Endothelial cell (in vitro differentiated cells): ENCODE results near the gene CBARP. TPM values are rescaled to one million over a fixed set of nuclear protein-coding genes. Genes with fewer than 3 reads are reported as not detected.
A peak's percentile ranks its signal among the peaks of the same experiment; 100 is the strongest.

ENCODE experiments used
- DNase-seq: peaks from one replicate; pipeline ENCODE4 v3.0.0; 2021; ENCODE audit warnings: low spot score
- H3K27ac Mint-ChIP-seq: one replicate; pipeline ENCODE4 v1.8.0; 2021; ENCODE audit warnings: mixed read lengths, inconsistent platforms; ENCODE audit not compliant: unreplicated experiment
- H3K27me3 Mint-ChIP-seq: one replicate; pipeline ENCODE4 v1.8.0; 2021; ENCODE audit warnings: mild to moderate bottlenecking, moderate library complexity, mixed read lengths, inconsistent platforms; ENCODE audit not compliant: unreplicated experiment
- H3K36me3 Mint-ChIP-seq: one replicate; pipeline ENCODE4 v1.8.0; 2021; ENCODE audit warnings: mild to moderate bottlenecking, low read depth, mixed read lengths, inconsistent platforms; ENCODE audit not compliant: unreplicated experiment
- H3K4me1 Mint-ChIP-seq: one replicate; pipeline ENCODE4 v1.8.0; 2021; ENCODE audit warnings: mild to moderate bottlenecking, mixed read lengths, inconsistent platforms; ENCODE audit not compliant: unreplicated experiment
- H3K4me3 Mint-ChIP-seq: one replicate; pipeline ENCODE4 v1.8.0; 2021; ENCODE audit warnings: mild to moderate bottlenecking, mixed read lengths, inconsistent platforms; ENCODE audit not compliant: unreplicated experiment
- H3K9me3 Mint-ChIP-seq: one replicate; pipeline ENCODE4 v1.8.0; 2021; ENCODE audit warnings: mixed read lengths, inconsistent platforms; ENCODE audit not compliant: unreplicated experiment
- CTCF ChIP-seq: fragments of 200-600 bp; sonication (generic); IDR thresholded peaks from one replicate; pipeline ENCODE4 v1.5.0; 2021; ENCODE audit warnings: antibody characterized with exemption; ENCODE audit not compliant: unreplicated experiment
- total RNA-seq: library from RNA; stranded (reverse); fragmentation: NEBNext Ultra II Directional; extraction: Animal tissue kit (Norgen Biotek cat#: 25700); gene quantifications from one replicate; pipeline ENCODE4 v1.2.1, GENCODE V29; 2021; ENCODE audit not compliant: unreplicated experiment

CBARP gene
- total RNA-seq, 1 donor from 2014 or later: 10.4 TPM

DNA sequence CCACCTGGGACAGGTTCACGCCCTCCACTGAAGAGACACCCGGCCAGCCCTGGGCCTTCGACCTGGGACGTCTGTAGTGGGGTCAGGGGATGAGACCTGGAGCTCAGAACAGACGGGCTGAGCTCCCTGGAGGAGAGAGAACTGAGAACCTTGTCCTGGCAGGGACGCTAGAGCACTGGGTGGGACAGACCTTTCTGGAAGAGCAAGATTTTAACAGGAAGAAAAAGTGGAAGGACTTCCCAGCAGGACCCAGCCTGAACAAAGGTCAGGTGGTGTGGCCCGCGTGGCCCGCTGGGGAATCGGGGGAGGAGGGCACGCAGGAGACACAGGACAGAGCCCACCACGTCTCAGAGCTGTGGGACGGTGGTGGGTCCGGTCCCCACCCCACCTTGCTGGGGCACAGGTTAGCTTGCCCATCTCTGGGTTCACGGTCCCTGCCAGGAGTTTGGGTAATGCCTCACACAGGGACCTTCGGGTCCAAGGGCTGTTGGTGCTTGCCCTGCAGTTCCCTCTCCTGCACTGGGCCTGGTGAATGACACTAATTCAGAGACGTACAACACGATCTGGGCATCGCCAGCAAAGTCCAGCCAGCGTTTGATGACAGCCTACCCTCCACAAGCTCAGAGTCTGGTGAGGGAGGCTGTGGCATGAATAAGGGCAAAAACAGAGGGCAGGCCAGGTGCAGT is 46.6 kb upstream of the CBARP start:
- no peak for TF ChIP-seq CTCF
- Mint-ChIP-seq H3K4me1 (peaks cover 2% of the 10 kb centered on the region), H3K4me3 (peak overlapping the region; percentile 80)

DNA sequence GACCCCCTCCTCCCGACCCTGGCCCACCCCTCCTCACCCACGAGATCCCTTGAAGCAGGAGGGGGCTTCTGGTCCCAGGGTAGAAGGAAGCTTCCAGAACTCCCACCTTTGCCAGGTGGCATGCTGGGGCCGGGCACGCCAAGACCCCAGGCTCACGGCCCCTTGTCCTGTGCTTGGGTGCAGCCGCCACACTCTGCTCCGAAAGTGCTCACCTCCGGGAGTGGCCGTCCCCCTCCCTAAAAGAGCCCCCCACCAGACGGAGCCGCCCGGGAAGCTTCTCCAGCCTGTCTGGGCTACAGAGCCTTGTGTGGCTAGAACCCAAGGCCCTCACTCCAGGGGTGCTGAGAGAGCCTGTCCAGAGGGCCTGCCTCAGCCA is 46.1 kb upstream of the CBARP start:
- peaks cover 17% of the 10 kb centered on the region for H3K27me3 Mint-ChIP-seq
- no peaks in the 10 kb centered on the region for H3K9me3 Mint-ChIP-seq
- no peak overlapping the region for H3K27ac Mint-ChIP-seq
- no peak for TF ChIP-seq CTCF
- H3K4me3 Mint-ChIP-seq: no peak overlapping the region
- no peak for DNase-seq
- H3K36me3 Mint-ChIP-seq: no peaks in the 10 kb centered on the region
- H3K4me1 Mint-ChIP-seq: peaks cover 2% of the 10 kb centered on the region

More for the DNA sequence above, 46.6 kb upstream of the CBARP start:
- Mint-ChIP-seq H3K27ac (no peak overlapping the region), H3K27me3 (peaks cover 17% of the 10 kb centered on the region), H3K9me3 (no peaks in the 10 kb centered on the region), H3K36me3 (no peaks in the 10 kb centered on the region)
- no peak for DNase-seq

- no peak for DNase-seq
- Mint-ChIP-seq H3K4me1 (peaks cover 2% of the 10 kb centered on the region), H3K4me3 (no peak overlapping the region), H3K27ac (no peak overlapping the region), H3K27me3 (peaks cover 17% of the 10 kb centered on the region), H3K9me3 (no peaks in the 10 kb centered on the region), H3K36me3 (no peaks in the 10 kb centered on the region)
- TF ChIP-seq CTCF: no peak
Measured at GRCh38 chr19:1283207-1283916, 45.6 kb upstream of the CBARP start.

GRCh38 chr19:1282588-1283206 is 44.9 kb upstream of the CBARP start:
- Mint-ChIP-seq H3K27ac (no peak overlapping the region), H3K4me1 (peaks cover 2% of the 10 kb centered on the region), H3K36me3 (no peaks in the 10 kb centered on the region), H3K4me3 (no peak overlapping the region), H3K27me3 (peaks cover 17% of the 10 kb centered on the region), H3K9me3 (no peaks in the 10 kb centered on the region)
- DNase-seq: no peak
- TF ChIP-seq CTCF: no peak
